WI38 (cell line): Measurements from ENCODE around the gene SUPT5H.

Experiments
- H3K4me3 ChIP-seq: 2 replicates; pipeline ENCODE4 v1.5.1; 2011; ENCODE audit warnings: low read depth, mild to moderate bottlenecking, control low read depth, low read length
- CTCF ChIP-seq: IDR thresholded peaks from 2 replicates; pipeline ENCODE4 v1.5.1; 2012; ENCODE audit warnings: low read depth, mild to moderate bottlenecking, control low read depth, low read length

SUPT5H gene

DNA sequence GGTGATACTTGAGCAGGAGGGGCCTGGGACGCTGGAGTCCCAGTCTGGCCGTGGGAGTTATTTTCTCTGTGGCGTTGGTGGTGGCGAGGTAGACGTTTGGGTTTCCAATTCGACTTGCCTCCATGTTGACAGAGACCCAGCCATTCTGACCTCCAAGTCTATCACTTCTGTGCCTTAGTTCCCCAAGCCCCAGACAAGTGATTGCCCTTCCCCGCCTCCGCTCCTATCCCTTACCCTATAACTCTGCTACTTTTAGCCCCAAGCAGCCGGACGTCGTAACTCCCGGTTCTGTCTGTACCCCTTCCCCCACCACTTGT is 35.8 kb downstream of the SUPT5H start:
- no peak for TF ChIP-seq CTCF

GRCh38 chr19:39481676-39482075 is 36.3 kb downstream of the SUPT5H start:
- TF ChIP-seq CTCF, result no peak
- peak overlapping the region; percentile 100 for H3K4me3 ChIP-seq

More for the DNA sequence above, 35.8 kb downstream of the SUPT5H start:
- H3K4me3 ChIP-seq, result peak overlapping the region; percentile 100

- H3K4me3 ChIP-seq, result no peak overlapping the region
- no peak for TF ChIP-seq CTCF
These were observed 37.8 kb downstream of the SUPT5H start for GRCh38 chr19:39483141-39483540.

- no peak overlapping the region for H3K4me3 ChIP-seq
- TF ChIP-seq CTCF, result no peak
These were observed 44.4 kb downstream of the SUPT5H start for GRCh38 chr19:39489756-39490155.

- no peak for TF ChIP-seq CTCF
- H3K4me3 ChIP-seq, result no peak overlapping the region
These were observed 46.8 kb downstream of the SUPT5H start for GRCh38 chr19:39492225-39492624.

GRCh38 chr19:39492788-39493187 is 47.4 kb downstream of the SUPT5H start:
- H3K4me3 ChIP-seq, result no peak overlapping the region
- no peak for TF ChIP-seq CTCF

GRCh38 chr19:39494661-39495060 is 49.3 kb downstream of the SUPT5H start:
- H3K4me3 ChIP-seq, result no peak overlapping the region
- TF ChIP-seq CTCF, result no peak
